ENCODE data around the gene TWF2.

GRCh38 chr3:52246728-52247408 is 7.9 kb upstream of the TWF2 start:
- no peak for TF ChIP-seq EZH2 (IDR thresholded peaks at IDR 0.05; ENCODE audit: borderline replicate concordance, low read length)
- TF ChIP-seq, protein P1, sequence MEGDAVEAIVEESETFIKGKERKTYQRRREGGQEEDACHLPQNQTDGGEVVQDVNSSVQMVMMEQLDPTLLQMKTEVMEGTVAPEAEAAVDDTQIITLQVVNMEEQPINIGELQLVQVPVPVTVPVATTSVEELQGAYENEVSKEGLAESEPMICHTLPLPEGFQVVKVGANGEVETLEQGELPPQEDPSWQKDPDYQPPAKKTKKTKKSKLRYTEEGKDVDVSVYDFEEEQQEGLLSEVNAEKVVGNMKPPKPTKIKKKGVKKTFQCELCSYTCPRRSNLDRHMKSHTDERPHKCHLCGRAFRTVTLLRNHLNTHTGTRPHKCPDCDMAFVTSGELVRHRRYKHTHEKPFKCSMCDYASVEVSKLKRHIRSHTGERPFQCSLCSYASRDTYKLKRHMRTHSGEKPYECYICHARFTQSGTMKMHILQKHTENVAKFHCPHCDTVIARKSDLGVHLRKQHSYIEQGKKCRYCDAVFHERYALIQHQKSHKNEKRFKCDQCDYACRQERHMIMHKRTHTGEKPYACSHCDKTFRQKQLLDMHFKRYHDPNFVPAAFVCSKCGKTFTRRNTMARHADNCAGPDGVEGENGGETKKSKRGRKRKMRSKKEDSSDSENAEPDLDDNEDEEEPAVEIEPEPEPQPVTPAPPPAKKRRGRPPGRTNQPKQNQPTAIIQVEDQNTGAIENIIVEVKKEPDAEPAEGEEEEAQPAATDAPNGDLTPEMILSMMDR (IDR thresholded peaks at IDR 0.05; ENCODE audit: low read length): no peak

Measured in OCI-LY1 (cell line).